GM19035 (cell line): Measurements from ENCODE around the gene DNAH10.

Experiments
- ATAC-seq: cut with Tn5 transposase; IDR thresholded peaks from one replicate; pipeline ENCODE4 v1.9.1; 2021; ENCODE audit not compliant: unreplicated experiment

The DNAH10 gene

GRCh38 chr12:123840765-123841425, 78.8 kb downstream of the DNAH10 start:
- no peak for ATAC-seq

GRCh38 chr12:123843912-123844748, 82.0 kb downstream of the DNAH10 start:
- ATAC-seq: no peak

- ATAC-seq: no peak
These were observed 83.8 kb downstream of the DNAH10 start for GRCh38 chr12:123845881-123846280.

GRCh38 chr12:123846340-123846739, 84.2 kb downstream of the DNAH10 start:
- no peak for ATAC-seq

- no peak for ATAC-seq
These were observed 84.9 kb downstream of the DNAH10 start for GRCh38 chr12:123847019-123847418.

- ATAC-seq: no peak
These were observed 85.8 kb downstream of the DNAH10 start for GRCh38 chr12:123847876-123848275.

- no peak for ATAC-seq
These were observed 87.4 kb downstream of the DNAH10 start for GRCh38 chr12:123849517-123849916.

- ATAC-seq: no peak
These were observed 88.4 kb downstream of the DNAH10 start for GRCh38 chr12:123850246-123851134.

GRCh38 chr12:123853396-123854070, 91.4 kb downstream of the DNAH10 start:
- no peak for ATAC-seq

- ATAC-seq: no peak
These were observed 92.1 kb downstream of the DNAH10 start for GRCh38 chr12:123854232-123854631.

- ATAC-seq: no peak
These were observed 92.8 kb downstream of the DNAH10 start for GRCh38 chr12:123854918-123855317.

GRCh38 chr12:123856681-123857080, 94.6 kb downstream of the DNAH10 start:
- ATAC-seq: no peak

- no peak for ATAC-seq
These were observed 96.1 kb downstream of the DNAH10 start for GRCh38 chr12:123858176-123858575.

GRCh38 chr12:123859035-123859434, 96.9 kb downstream of the DNAH10 start:
- no peak for ATAC-seq

GRCh38 chr12:123860377-123860776, 98.3 kb downstream of the DNAH10 start:
- no peak for ATAC-seq

GRCh38 chr12:123861392-123861791, 99.3 kb downstream of the DNAH10 start:
- ATAC-seq: no peak

- no peak for ATAC-seq
These were observed 105.0 kb downstream of the DNAH10 start for GRCh38 chr12:123867141-123867540.

GRCh38 chr12:123868791-123869190, 106.7 kb downstream of the DNAH10 start:
- ATAC-seq: no peak

- ATAC-seq: no peak
These were observed 111.7 kb downstream of the DNAH10 start for GRCh38 chr12:123873793-123874192.

GRCh38 chr12:123877968-123878367, 115.9 kb downstream of the DNAH10 start:
- ATAC-seq: no peak

GRCh38 chr12:123879101-123879500, 117.0 kb downstream of the DNAH10 start:
- ATAC-seq: no peak
